Bronchial epithelial cell (primary cell): ENCODE results near the gene TNKS1BP1. TPM values are rescaled to one million over a fixed set of nuclear protein-coding genes. Genes with fewer than 3 reads are reported as not detected.

Experiments
- DNase-seq: peaks from one replicate; pipeline ENCODE4 v3.0.0-alpha.2; 2010; ENCODE audit warnings: low read depth
- FAIRE-seq: peaks from 2 replicates; lab custom pipeline; 2011; peaks lifted over from hg19 to GRCh38; lab: Jason Lieb, UNC
- H3K27me3 ChIP-seq: 2 replicates; pipeline ENCODE4 v1.5.1; 2011; ENCODE audit warnings: low read length; ENCODE audit not compliant: control insufficient read depth, insufficient read depth
- H3K36me3 ChIP-seq: 2 replicates; pipeline ENCODE4 v1.5.1; 2011; ENCODE audit warnings: low read length; ENCODE audit not compliant: control insufficient read depth, insufficient read depth
- H3K4me3 ChIP-seq: 2 replicates; pipeline ENCODE4 v1.5.1; 2011; ENCODE audit warnings: mild to moderate bottlenecking, low read depth, low read length, control low read depth
- total RNA-seq: library from RNA; depleted of rRNA; stranded (reverse); fragments of >200 nt; gene quantifications from 2 replicates; pipeline ENCODE4 v1.2.1, GENCODE V29; 2014
- TF ChIP-seq, protein P1 (sequence below): IDR thresholded peaks from 2 replicates; pipeline ENCODE4 v1.5.1; 2011; ENCODE audit warnings: mild to moderate bottlenecking, moderate library complexity, low read length, control low read depth, inconsistent platforms; ENCODE audit not compliant: insufficient read depth, severe bottlenecking

The TNKS1BP1 gene
- total RNA-seq, 1 donor from 2014 or later: 67.9 TPM

- peaks cover 58% of the 10 kb centered on the region for H3K36me3 ChIP-seq
- peak; percentile 90 for FAIRE-seq
- DNase-seq: no peak
Measured at GRCh38 chr11:57314221-57314973, 10.4 kb downstream of the TNKS1BP1 start.

GRCh38 chr11:57313788-57314135 is 11.0 kb downstream of the TNKS1BP1 start:
- DNase-seq (no peak), FAIRE-seq (no peak)
- TF ChIP-seq, protein P1, sequence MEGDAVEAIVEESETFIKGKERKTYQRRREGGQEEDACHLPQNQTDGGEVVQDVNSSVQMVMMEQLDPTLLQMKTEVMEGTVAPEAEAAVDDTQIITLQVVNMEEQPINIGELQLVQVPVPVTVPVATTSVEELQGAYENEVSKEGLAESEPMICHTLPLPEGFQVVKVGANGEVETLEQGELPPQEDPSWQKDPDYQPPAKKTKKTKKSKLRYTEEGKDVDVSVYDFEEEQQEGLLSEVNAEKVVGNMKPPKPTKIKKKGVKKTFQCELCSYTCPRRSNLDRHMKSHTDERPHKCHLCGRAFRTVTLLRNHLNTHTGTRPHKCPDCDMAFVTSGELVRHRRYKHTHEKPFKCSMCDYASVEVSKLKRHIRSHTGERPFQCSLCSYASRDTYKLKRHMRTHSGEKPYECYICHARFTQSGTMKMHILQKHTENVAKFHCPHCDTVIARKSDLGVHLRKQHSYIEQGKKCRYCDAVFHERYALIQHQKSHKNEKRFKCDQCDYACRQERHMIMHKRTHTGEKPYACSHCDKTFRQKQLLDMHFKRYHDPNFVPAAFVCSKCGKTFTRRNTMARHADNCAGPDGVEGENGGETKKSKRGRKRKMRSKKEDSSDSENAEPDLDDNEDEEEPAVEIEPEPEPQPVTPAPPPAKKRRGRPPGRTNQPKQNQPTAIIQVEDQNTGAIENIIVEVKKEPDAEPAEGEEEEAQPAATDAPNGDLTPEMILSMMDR: no peak
- Histone ChIP-seq H3K4me3 (no peak overlapping the region), H3K27me3 (no peaks in the 10 kb centered on the region), H3K36me3 (peaks cover 62% of the 10 kb centered on the region)

More at GRCh38 chr11:57314221-57314973, 10.4 kb downstream of the TNKS1BP1 start:
- TF ChIP-seq, protein P1: no peak
- Histone ChIP-seq H3K27me3 (no peaks in the 10 kb centered on the region), H3K4me3 (no peak overlapping the region)

DNA sequence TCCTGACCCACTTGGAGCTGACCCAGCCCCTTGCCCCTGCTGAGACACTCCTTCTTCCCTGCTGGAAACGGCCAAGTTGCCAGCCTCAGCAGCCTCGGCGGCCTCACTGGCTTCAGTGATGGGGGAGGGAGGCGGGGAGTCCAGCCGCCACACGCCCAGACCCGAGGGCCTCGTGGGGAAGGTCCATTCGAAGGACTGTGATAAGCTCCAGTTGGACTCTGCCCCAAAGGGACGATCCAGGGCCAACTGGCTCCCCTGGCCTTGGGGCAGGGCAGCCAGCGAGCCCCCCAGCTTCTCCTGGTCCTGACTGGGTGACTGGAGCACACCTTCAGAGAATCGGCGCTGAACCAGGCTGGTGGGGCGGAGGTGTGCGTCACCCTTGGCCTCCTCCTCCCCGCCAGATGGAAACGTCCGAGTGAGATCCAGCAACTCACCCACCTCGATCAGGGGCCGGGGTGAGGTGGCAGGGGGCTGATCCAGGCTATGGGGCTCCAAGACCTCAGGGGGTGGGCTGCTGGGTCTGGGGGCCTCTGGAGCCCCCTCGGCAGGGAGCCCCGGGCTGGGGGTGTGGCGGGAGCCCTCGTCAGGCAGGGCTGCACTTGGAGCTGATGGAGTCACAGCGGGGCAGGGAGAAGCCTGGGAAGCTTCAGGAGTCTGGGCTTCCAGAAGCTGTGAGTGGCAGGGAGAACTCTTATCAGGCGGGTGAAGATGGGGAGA is 11.5 kb downstream of the TNKS1BP1 start:
- TF ChIP-seq, protein P1: no peak
- no peak for FAIRE-seq
- H3K36me3 ChIP-seq: peaks cover 58% of the 10 kb centered on the region
- no peak overlapping the region for H3K4me3 ChIP-seq
- DNase-seq: no peak
- no peaks in the 10 kb centered on the region for H3K27me3 ChIP-seq

DNA sequence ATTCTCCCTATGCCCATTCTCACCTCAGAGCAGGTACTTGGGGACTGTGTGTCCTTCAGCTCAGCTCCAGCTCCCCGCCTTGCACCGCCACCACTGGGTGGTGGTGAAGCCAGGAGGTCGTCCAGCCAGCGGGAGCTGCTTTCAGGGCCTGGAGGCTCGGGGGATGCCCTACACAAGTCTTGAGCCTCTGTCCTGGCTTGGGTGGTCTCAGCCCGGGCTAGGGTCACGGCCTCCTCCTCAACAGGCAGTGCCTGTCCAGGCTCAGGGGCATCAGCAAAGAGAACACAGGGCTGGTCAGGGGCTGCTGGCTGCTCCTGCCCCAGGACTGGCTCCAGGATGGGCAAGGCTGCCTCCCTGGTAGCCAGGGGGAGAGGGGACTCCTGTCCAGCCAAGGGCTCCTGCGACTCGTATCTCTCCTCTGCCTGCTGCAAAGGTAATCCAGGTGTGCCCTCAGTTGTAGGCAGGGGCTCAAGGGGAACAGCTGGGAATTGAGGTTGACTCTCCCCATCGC is 12.2 kb downstream of the TNKS1BP1 start:
- Histone ChIP-seq H3K4me3 (no peak overlapping the region), H3K36me3 (peaks cover 54% of the 10 kb centered on the region), H3K27me3 (no peaks in the 10 kb centered on the region)
- DNase-seq (no peak), FAIRE-seq (no peak)
- TF ChIP-seq, protein P1: no peak

DNA sequence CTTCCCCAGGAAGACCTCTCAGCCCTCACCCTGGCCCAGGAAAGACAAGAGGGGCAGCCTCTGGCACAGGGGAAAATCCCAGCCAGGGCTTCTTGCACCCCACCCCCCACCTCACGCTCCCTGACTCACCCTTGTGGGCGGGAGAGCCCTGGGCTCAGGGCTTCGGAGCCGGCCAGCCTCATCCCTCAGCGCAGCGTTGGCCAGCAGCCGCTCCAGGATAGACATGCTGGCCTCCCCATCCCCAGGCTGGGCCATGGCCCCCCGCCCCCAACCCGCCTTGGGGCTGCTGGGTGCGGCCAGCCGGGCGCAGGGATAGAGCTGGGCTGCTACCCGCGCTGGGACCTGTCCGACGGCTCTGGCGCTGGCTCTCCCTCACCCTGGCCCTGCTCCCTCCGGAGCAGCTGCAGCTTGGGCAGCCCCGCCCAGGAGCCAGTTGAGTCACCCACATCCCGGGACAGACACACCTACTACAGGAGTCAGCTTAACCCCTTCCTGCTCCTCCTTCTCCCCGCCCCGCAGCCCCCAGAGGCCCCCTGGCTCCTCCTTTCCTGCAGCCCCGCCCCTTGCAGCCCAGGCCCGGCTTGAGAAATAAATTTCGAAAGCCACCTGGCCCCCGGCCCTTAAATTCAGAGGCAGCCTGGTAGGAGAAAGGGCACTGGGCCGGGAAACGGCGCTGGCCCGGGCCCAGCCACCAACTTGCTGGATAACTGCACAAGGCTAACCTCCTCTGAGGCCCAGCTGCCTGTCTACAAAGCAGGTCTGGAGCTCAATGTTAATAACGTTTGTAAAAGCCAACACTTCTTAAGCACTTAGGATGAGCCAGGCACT is 13.4 kb downstream of the TNKS1BP1 start:
- Histone ChIP-seq H3K4me3 (peak overlapping the region; percentile 51), H3K27me3 (no peaks in the 10 kb centered on the region), H3K36me3 (peaks cover 50% of the 10 kb centered on the region)
- TF ChIP-seq, protein P1: no peak
- DNase-seq: peak; percentile 92
- FAIRE-seq: no peak
